CD4-positive, alpha-beta T cell treated with Interleukin-15 for 1 hour (primary cell): ENCODE results near the gene GRN.
"Not testable (repeated sequence)": the region's sequence is repeated elsewhere in the genome, so short reads cannot be mapped to it uniquely, and the experiment has no call there.

Source experiments
- DNase-seq: peaks from one replicate; pipeline ENCODE4 v3.0.0-alpha.2; 2020

Gene GRN

GRCh38 chr17:44347206-44348055, 2.3 kb downstream of the GRN start:
- not testable (repeated sequence) for DNase-seq

- peak; percentile 78 for DNase-seq
These were observed 3.3 kb downstream of the GRN start for GRCh38 chr17:44348234-44348987.

- DNase-seq = no peak
These were observed 3.9 kb downstream of the GRN start for GRCh38 chr17:44348988-44349364.

GRCh38 chr17:44349553-44350070, 4.5 kb downstream of the GRN start:
- DNase-seq = no peak

- peak; percentile 75 for DNase-seq
These were observed 5.7 kb downstream of the GRN start for GRCh38 chr17:44350733-44351226.

- DNase-seq = no peak
These were observed 6.4 kb downstream of the GRN start for GRCh38 chr17:44351464-44351863.

GRCh38 chr17:44351961-44352827, 7.1 kb downstream of the GRN start:
- no peak for DNase-seq

GRCh38 chr17:44352828-44353671, 7.9 kb downstream of the GRN start:
- no peak for DNase-seq

GRCh38 chr17:44353672-44354331, 8.7 kb downstream of the GRN start:
- no peak for DNase-seq

- peak; percentile 48 for DNase-seq
These were observed 9.8 kb downstream of the GRN start for GRCh38 chr17:44354582-44355561.

- DNase-seq = no peak
These were observed 10.6 kb downstream of the GRN start for GRCh38 chr17:44355642-44356099.

GRCh38 chr17:44356241-44356640, 11.1 kb downstream of the GRN start:
- no peak for DNase-seq

GRCh38 chr17:44358066-44358465, 13.0 kb downstream of the GRN start:
- no peak for DNase-seq

GRCh38 chr17:44359006-44359405, 13.9 kb downstream of the GRN start:
- DNase-seq = no peak

- no peak for DNase-seq
These were observed 14.5 kb downstream of the GRN start for GRCh38 chr17:44359458-44360143.

- DNase-seq = no peak
These were observed 15.0 kb downstream of the GRN start for GRCh38 chr17:44360144-44360533.

GRCh38 chr17:44360826-44361225, 15.7 kb downstream of the GRN start:
- no peak for DNase-seq

- DNase-seq = no peak
These were observed 16.5 kb downstream of the GRN start for GRCh38 chr17:44361292-44362260.
